ENCODE results near the gene DCAKD.

DCAKD gene

GRCh38 chr17:44982113-44982702 lies 69.2 kb downstream of the DCAKD start:
- no peak overlapping the region for H3K4me3 ChIP-seq (ENCODE audit: low read depth, low read length)
- no peak for DNase-seq (ENCODE audit: low read depth)
- TF ChIP-seq MYC (IDR thresholded peaks at IDR 0.05; ENCODE audit: low read depth, low read length) (no peak), POLR2A (IDR thresholded peaks at IDR 0.05; ENCODE audit: extremely low read depth, insufficient read length) (no peak), MAX (IDR thresholded peaks at IDR 0.05; ENCODE audit: low read depth, low read length) (no peak), CTCF (IDR thresholded peaks at IDR 0.05; ENCODE audit: low read depth, low read length) (no peak)

- DNase-seq (ENCODE audit: low read depth) = no peak
- TF ChIP-seq CTCF (IDR thresholded peaks at IDR 0.05; ENCODE audit: low read depth, low read length) = no peak
- TF ChIP-seq MAX (IDR thresholded peaks at IDR 0.05; ENCODE audit: low read depth, low read length) = no peak
- TF ChIP-seq MYC (IDR thresholded peaks at IDR 0.05; ENCODE audit: low read depth, low read length) = no peak
- no peak for TF ChIP-seq POLR2A (IDR thresholded peaks at IDR 0.05; ENCODE audit: extremely low read depth, insufficient read length)
- no peak overlapping the region for H3K4me3 ChIP-seq (ENCODE audit: low read depth, low read length)
Observed at GRCh38 chr17:44981221-44981968, 70.0 kb downstream of the DCAKD start.

DNA sequence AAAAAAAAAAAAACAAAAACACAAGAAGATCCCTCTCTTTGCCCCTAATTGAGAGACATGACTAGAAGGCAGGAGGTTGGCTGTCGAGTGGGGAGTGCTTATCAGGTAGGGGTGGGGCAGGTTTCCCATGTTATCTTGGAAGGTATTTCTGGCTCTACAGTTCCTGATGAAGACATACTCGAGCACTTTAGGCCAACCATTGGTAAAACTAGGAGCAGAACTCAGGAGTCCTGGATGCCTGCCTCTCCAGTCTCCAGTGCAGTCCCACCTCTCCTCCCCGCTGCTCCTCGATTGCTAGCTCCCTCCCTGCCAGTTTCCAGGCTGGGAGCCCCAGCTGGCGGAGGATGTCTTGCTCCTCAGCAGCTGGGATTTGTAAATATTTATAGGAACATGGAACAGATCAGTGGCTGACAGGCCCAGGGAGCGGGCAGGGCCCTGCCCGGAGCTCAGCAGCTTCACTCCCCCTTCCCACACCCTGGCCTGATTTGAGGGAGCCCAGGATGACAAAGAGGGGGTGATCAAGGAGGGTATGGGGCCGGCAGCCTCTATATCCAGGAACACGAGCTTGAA lies 71.9 kb downstream of the DCAKD start:
- DNase-seq (ENCODE audit: low read depth) = no peak

GRCh38 chr17:44978807-44979206 lies 72.6 kb downstream of the DCAKD start:
- H3K4me3 ChIP-seq (ENCODE audit: low read depth, low read length) = no peak overlapping the region
- DNase-seq (ENCODE audit: low read depth) = no peak
- TF ChIP-seq MYC (IDR thresholded peaks at IDR 0.05; ENCODE audit: low read depth, low read length) (no peak), POLR2A (IDR thresholded peaks at IDR 0.05; ENCODE audit: extremely low read depth, insufficient read length) (no peak), CTCF (IDR thresholded peaks at IDR 0.05; ENCODE audit: low read depth, low read length) (no peak)

More for the DNA sequence above, 71.9 kb downstream of the DCAKD start:
- TF ChIP-seq POLR2A (IDR thresholded peaks at IDR 0.05; ENCODE audit: extremely low read depth, insufficient read length) (no peak), CTCF (IDR thresholded peaks at IDR 0.05; ENCODE audit: low read depth, low read length) (no peak), MAX (IDR thresholded peaks at IDR 0.05; ENCODE audit: low read depth, low read length) (no peak), MYC (IDR thresholded peaks at IDR 0.05; ENCODE audit: low read depth, low read length) (no peak)
- H3K4me3 ChIP-seq (ENCODE audit: low read depth, low read length) = no peak overlapping the region

DNA sequence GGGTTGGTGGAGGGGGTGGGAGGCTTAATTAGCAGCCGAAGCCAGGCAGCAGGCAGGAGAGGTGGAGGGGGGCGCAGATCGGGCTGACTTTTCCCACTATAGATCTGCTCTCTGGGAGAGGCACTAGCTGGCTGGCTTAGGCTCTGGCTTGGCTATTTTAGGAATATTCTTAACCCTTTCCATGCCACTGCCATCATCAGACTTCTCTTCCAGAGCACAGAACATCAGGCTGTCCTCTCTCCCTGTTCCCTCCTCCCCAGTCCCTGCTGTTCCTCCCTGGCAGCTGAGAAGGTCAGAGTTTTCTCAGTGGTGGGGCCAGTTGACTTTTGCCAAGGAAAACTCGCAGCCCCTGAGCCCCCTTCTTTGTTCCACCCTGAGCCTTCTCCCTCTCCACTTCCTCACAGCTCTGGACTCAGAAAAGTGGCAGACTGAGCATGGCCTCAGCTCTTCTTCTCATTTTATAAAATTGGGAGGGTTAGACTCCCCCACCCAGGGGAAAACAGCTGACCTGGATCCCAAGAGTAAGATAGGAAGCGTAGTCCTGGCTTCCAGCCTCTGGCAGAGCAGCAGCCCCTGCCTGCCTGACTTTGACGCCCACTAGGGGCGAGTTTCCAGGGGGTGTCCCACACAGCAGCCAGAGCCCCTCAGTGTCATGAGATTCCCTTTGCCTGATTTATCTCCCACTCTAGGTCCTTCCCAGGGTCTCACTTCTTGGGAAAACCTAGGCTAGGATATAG lies 73.5 kb downstream of the DCAKD start:
- DNase-seq (ENCODE audit: low read depth) = no peak

More for the DNA sequence above, 73.5 kb downstream of the DCAKD start:
- TF ChIP-seq POLR2A (IDR thresholded peaks at IDR 0.05; ENCODE audit: extremely low read depth, insufficient read length) = no peak
- no peak for TF ChIP-seq MYC (IDR thresholded peaks at IDR 0.05; ENCODE audit: low read depth, low read length)
- TF ChIP-seq MAX (IDR thresholded peaks at IDR 0.05; ENCODE audit: low read depth, low read length) = no peak
- TF ChIP-seq CTCF (IDR thresholded peaks at IDR 0.05; ENCODE audit: low read depth, low read length) = no peak
- no peak overlapping the region for H3K4me3 ChIP-seq (ENCODE audit: low read depth, low read length)

Measured in NB4 (cell line).